ENCODE results near the gene WDR47.

DNA sequence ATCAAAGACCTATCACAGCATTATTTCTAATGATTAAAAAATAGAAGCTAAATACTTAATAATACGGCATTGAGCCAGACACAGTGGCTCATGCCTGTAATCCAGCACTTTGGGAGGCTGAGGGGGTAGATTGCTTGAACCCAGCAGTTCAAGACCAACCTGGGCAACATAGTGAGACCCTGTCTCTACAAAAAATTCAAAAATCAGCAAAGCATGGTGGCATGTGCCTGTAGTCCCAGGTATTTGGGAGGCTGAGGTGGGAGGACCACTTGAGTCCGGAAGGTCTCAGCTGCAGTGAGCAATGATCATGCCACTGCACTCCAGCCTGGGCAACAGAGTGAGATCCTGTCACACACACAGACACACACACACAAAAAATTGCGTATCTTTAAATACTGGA lies 23.2 kb upstream of the WDR47 start:
- TF ChIP-seq, protein P1, sequence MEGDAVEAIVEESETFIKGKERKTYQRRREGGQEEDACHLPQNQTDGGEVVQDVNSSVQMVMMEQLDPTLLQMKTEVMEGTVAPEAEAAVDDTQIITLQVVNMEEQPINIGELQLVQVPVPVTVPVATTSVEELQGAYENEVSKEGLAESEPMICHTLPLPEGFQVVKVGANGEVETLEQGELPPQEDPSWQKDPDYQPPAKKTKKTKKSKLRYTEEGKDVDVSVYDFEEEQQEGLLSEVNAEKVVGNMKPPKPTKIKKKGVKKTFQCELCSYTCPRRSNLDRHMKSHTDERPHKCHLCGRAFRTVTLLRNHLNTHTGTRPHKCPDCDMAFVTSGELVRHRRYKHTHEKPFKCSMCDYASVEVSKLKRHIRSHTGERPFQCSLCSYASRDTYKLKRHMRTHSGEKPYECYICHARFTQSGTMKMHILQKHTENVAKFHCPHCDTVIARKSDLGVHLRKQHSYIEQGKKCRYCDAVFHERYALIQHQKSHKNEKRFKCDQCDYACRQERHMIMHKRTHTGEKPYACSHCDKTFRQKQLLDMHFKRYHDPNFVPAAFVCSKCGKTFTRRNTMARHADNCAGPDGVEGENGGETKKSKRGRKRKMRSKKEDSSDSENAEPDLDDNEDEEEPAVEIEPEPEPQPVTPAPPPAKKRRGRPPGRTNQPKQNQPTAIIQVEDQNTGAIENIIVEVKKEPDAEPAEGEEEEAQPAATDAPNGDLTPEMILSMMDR (IDR thresholded peaks at IDR 0.05; ENCODE audit: low read length) = no peak
- no peak for TF ChIP-seq EZH2 (IDR thresholded peaks at IDR 0.05; ENCODE audit: borderline replicate concordance, low read length)

Data from OCI-LY1 (cell line).